ENCODE measurements around the gene HAUS5. TPM values are rescaled to one million over a fixed set of nuclear protein-coding genes. Genes with fewer than 3 reads are reported as not detected.

HAUS5 gene
- total RNA-seq, 6 experiments from 2014 or later: 3.7 to 6.1 (median 4.4) TPM

Other genes with a start within 250 kb of the HAUS5 start
- not detected for gene GPR42, start 241.7 kb upstream of the HAUS5 start, total RNA-seq
- gene FFAR2, start 164.5 kb upstream of the HAUS5 start, total RNA-seq: under 1 TPM in 3 of 6 experiments, not detected in 3; 0.30 to 0.64 (median 0.35) TPM
- gene KRTDAP, start 122.3 kb upstream of the HAUS5 start, total RNA-seq: not detected
- gene DMKN, start 99.1 kb upstream of the HAUS5 start, total RNA-seq: 1 to 10 TPM; 1.0 to 4.0 (median 2.0) TPM
- gene SBSN, start 84.4 kb upstream of the HAUS5 start, total RNA-seq: under 1 TPM in 1 of 6 experiments, not detected in 5; 0.24 TPM
- gene GAPDHS, start 79.3 kb upstream of the HAUS5 start, total RNA-seq: not detected
- 10 to 100 TPM; 29.4 to 65.7 (median 36.2) TPM for gene TMEM147, start 67.1 kb upstream of the HAUS5 start, total RNA-seq
- under 1 TPM in 1 of 6 experiments, not detected in 5; 0.06 TPM for gene ATP4A, start 49.1 kb upstream of the HAUS5 start, total RNA-seq
- gene PMIS2, start 26.6 kb upstream of the HAUS5 start, total RNA-seq: not detected
- 10 to 100 TPM; 27.8 to 46.5 (median 31.0) TPM for gene RBM42, start 16.3 kb downstream of the HAUS5 start, total RNA-seq
- 1 to 10 TPM in 1 of 6 experiments, under 1 TPM in 3, not detected in 2; 0.38 to 1.2 (median 0.57) TPM for gene ETV2, start 29.0 kb downstream of the HAUS5 start, total RNA-seq
- gene COX6B1, start 35.6 kb downstream of the HAUS5 start, total RNA-seq: 100 to 1,000 TPM; 189 to 697 (median 228) TPM
- gene UPK1A, start 53.8 kb downstream of the HAUS5 start, total RNA-seq: under 1 TPM in 1 of 6 experiments, not detected in 5; 0.27 TPM
- gene ZBTB32, start 91.8 kb downstream of the HAUS5 start, total RNA-seq: under 1 TPM in 1 of 6 experiments, not detected in 5; 0.15 TPM
- 10 to 100 TPM; 10.5 to 23.1 (median 15.0) TPM for gene KMT2B, start 105.3 kb downstream of the HAUS5 start, total RNA-seq
- 10 to 100 TPM; 16.3 to 58.9 (median 29.3) TPM for gene IGFLR1, start 129.7 kb downstream of the HAUS5 start, total RNA-seq
- gene U2AF1L4, start 132.7 kb downstream of the HAUS5 start, total RNA-seq: 10 to 100 TPM; 11.3 to 19.9 (median 17.5) TPM
- gene PSENEN, start 132.9 kb downstream of the HAUS5 start, total RNA-seq: 10 to 100 TPM; 24.2 to 42.9 (median 35.8) TPM
- 1 to 10 TPM; 3.2 to 8.2 (median 4.9) TPM for gene LIN37, start 135.8 kb downstream of the HAUS5 start, total RNA-seq
- 1 to 10 TPM; 2.6 to 6.0 (median 4.5) TPM for gene HSPB6, start 144.3 kb downstream of the HAUS5 start, total RNA-seq
- 1 to 10 TPM; 3.9 to 5.5 (median 4.7) TPM for gene PROSER3, start 145.4 kb downstream of the HAUS5 start, total RNA-seq
- 1 to 10 TPM in 5 of 6 experiments, under 1 TPM in 1; 0.37 to 5.2 (median 3.1) TPM for gene ARHGAP33, start 162.8 kb downstream of the HAUS5 start, total RNA-seq
- 100 to 1,000 TPM in 4 of 6 experiments, 10 to 100 TPM in 2; 60.3 to 281 (median 134) TPM for gene PRODH2, start 200.1 kb downstream of the HAUS5 start, total RNA-seq
- not detected for gene NPHS1, start 239.8 kb downstream of the HAUS5 start, total RNA-seq
- gene KIRREL2, start 244.2 kb downstream of the HAUS5 start, total RNA-seq: not detected

All from right lobe of liver (tissue), 5 donors.